KOPT-K1 (cell line): ENCODE results near the gene KCNH4.
"Not testable (repeated sequence)": the region's sequence is repeated elsewhere in the genome, so short reads cannot be mapped to it uniquely, and the experiment has no call there.

Experiments used
- H3K27ac ChIP-seq: fragments of 200-600 bp; sonication (generic); 2 replicates; pipeline ENCODE4 v1.5.1; 2016; ENCODE audit warnings: antibody characterized with exemption, mild to moderate bottlenecking, low read depth, low read length; ENCODE audit not compliant: poor library complexity, severe bottlenecking
- H3K36me3 ChIP-seq: fragments of 200-600 bp; sonication (generic); 2 replicates; pipeline ENCODE4 v1.5.1; 2017; ENCODE audit warnings: antibody characterized with exemption, mild to moderate bottlenecking, low read length, moderate library complexity; ENCODE audit not compliant: insufficient read depth
- H3K9me3 ChIP-seq: fragments of 200-600 bp; sonication (generic); 2 replicates; pipeline ENCODE4 v1.5.1; 2017; ENCODE audit warnings: antibody characterized with exemption, low read length, mild to moderate bottlenecking; ENCODE audit not compliant: insufficient read depth, poor library complexity, severe bottlenecking

The KCNH4 gene

GRCh38 chr17:42142371-42142896 is 38.5 kb downstream of the KCNH4 start:
- Histone ChIP-seq H3K9me3 (no peaks in the 10 kb centered on the region), H3K36me3 (peaks cover 73% of the 10 kb centered on the region), H3K27ac (no peak overlapping the region)

GRCh38 chr17:42141382-42141781 is 39.6 kb downstream of the KCNH4 start:
- Histone ChIP-seq H3K36me3 (peaks cover 71% of the 10 kb centered on the region), H3K9me3 (no peaks in the 10 kb centered on the region), H3K27ac (no peak overlapping the region)

- H3K27ac ChIP-seq, H3K9me3 ChIP-seq: not testable (repeated sequence)
- peaks cover 72% of the 10 kb centered on the region for H3K36me3 ChIP-seq
These were observed 40.3 kb downstream of the KCNH4 start for GRCh38 chr17:42140690-42141089.

GRCh38 chr17:42138749-42139492 is 42.0 kb downstream of the KCNH4 start:
- H3K9me3 ChIP-seq = no peaks in the 10 kb centered on the region
- H3K36me3 ChIP-seq = peaks cover 73% of the 10 kb centered on the region
- no peak overlapping the region for H3K27ac ChIP-seq

DNA sequence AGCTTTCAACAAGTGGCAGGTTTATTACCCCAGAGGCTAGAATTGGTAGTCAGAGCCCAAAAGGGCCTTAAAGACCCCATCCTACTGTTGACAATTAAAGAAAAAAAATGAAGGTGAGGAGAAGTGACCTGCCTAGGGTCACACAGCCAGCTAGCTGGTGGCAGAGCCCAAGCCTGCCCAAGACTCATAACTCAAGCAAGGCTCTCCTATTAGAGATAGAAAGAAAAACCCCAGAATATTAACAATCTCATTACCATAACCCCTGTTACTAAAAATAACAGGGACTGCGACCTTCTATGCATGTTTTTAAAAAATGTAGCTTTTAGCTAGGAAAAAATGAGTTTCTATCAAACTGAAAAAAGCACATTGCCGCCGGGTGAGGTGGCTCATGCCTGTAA is 44.3 kb downstream of the KCNH4 start:
- Histone ChIP-seq H3K36me3 (peaks cover 66% of the 10 kb centered on the region), H3K27ac (no peak overlapping the region)

GRCh38 chr17:42135664-42136653 is 45.0 kb downstream of the KCNH4 start:
- Histone ChIP-seq H3K27ac (no peak overlapping the region), H3K9me3 (no peaks in the 10 kb centered on the region), H3K36me3 (peaks cover 66% of the 10 kb centered on the region)

More for the DNA sequence above, 44.3 kb downstream of the KCNH4 start:
- H3K9me3 ChIP-seq = no peaks in the 10 kb centered on the region

- H3K36me3 ChIP-seq = peaks cover 69% of the 10 kb centered on the region
- no peak overlapping the region for H3K27ac ChIP-seq
- no peaks in the 10 kb centered on the region for H3K9me3 ChIP-seq
These were observed 45.8 kb downstream of the KCNH4 start for GRCh38 chr17:42135151-42135550.

DNA sequence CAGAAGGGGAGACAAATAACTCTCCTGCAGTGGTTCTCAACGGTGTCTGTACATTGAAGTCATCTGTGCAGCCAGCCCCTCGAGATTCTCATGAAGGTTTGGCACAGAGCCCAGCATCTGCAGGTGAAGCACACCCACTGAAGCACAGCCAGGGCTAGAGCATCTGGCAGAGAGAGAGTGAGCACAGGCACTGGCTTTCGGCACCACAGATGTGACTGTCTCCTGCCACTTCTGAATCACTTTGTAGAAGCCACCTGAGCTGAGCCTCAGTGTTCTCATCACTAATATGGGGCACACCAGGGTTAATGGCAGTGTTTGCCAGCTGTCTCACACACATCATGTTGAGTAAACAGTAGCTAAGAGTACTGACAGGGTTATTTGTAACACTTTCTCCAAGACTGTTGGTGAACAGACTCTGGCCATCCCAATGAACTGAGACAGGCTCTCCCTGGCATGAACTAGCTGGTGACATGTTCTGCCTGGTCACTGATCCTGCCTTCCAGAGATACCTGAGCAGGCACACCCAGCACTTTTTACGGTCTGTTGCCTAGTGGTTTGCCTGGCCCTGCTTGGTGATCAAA is 47.4 kb downstream of the KCNH4 start:
- peak overlapping the region; percentile 35 for H3K27ac ChIP-seq
- H3K9me3 ChIP-seq = no peaks in the 10 kb centered on the region
- peaks cover 74% of the 10 kb centered on the region for H3K36me3 ChIP-seq

GRCh38 chr17:42132941-42133340 is 48.0 kb downstream of the KCNH4 start:
- no peaks in the 10 kb centered on the region for H3K9me3 ChIP-seq
- peaks cover 75% of the 10 kb centered on the region for H3K36me3 ChIP-seq
- H3K27ac ChIP-seq = peak overlapping the region; percentile 35

DNA sequence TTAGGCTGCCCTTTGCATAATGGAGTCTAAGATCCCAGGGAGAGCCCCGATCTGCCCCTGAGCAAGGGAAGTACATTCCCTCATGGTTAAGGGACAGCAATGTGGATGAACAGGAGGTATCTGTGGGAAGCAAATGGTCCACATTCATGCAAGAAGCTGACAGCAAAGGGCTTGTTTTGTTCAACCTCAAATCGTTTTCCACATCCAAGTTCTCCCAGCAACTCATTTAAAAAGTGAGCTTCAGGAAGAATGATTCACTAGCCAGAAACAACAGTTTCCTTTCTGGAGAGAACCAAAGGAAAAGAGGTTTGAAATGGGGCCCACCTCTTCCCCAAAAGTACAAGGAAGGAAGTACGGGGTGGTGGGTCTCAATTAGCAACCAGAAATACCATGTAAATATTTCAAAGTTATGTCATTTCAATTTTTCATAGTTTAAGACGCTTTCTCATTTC is 48.9 kb downstream of the KCNH4 start:
- H3K9me3 ChIP-seq = no peaks in the 10 kb centered on the region
- H3K27ac ChIP-seq = no peak overlapping the region
- peaks cover 79% of the 10 kb centered on the region for H3K36me3 ChIP-seq

DNA sequence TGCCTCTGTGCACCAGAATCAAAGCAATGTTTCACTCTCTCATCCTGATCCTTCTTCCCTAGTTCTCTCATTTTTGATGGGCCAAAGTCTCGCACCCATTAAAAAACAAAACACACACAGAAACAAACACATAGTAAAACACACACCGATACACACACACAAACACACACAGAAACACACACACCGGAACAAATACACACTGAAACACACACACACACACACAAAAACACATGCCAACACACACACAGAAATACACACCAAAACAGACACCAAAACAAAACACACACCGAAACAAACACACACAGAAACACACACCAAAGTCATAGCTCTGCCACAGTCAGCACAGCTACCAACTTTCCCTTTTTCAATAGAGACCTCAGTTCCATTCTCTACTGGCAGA is 49.7 kb downstream of the KCNH4 start:
- Histone ChIP-seq H3K36me3 (peaks cover 79% of the 10 kb centered on the region), H3K27ac (no peak overlapping the region), H3K9me3 (no peaks in the 10 kb centered on the region)

- H3K27ac ChIP-seq = no peak overlapping the region
- peaks cover 79% of the 10 kb centered on the region for H3K36me3 ChIP-seq
- no peaks in the 10 kb centered on the region for H3K9me3 ChIP-seq
These were observed 50.5 kb downstream of the KCNH4 start for GRCh38 chr17:42130310-42130936.

DNA sequence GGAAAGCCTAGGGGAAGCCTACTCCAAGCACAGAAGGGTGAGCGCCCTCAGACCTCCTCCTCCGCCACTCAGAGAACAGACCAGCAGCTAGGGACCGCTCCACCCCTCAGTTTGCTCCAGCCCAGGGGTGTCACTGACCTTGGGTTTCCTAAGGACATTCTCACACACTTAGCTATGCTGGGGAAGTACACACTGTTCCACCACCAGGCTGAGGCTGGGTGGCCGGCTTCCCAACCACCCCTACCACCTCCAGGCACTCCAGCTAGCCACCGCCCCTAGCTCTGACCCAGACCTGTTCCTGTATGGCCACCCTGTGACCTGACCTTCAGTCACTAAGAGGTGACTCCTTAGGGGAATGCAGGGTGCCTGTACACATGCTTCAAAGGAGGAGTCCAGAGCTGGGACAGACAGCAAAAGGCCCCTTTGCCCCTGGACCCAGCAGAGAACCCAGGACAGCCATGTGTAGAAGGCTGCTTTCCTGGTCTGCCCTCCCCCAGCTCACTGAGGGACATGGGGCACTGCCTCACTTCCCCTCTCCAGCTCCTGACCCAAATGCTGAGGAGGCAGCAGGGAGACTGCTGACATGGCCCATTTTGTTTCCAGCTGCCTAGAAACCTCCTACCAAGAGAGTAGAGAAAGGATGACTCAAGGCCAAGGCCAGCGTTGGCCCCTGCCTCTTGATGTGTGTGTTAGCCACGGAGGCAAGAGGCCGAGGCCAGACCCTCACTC is 51.7 kb downstream of the KCNH4 start:
- H3K27ac ChIP-seq = no peak overlapping the region
- H3K9me3 ChIP-seq = no peaks in the 10 kb centered on the region
- peaks cover 84% of the 10 kb centered on the region for H3K36me3 ChIP-seq

DNA sequence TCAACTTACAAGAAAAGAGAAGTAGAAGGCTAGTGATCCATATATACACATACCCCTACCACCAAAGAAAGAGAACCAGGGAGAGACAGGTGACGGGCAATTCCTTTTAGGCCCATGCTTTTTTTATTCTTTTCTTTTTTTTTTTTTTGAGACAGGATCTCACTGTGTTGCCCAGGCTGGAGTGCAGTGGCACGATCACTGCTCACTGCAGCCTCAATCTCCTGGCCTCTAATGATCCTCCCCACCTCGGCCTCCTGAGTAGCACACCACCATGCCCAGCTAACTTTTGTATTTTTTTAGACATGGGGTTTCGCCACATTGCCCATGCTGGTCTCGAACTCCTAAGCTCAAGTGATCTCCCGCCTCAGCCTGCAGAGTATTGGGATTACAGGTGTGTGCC is 53.5 kb downstream of the KCNH4 start:
- peaks cover 92% of the 10 kb centered on the region for H3K36me3 ChIP-seq
- no peaks in the 10 kb centered on the region for H3K9me3 ChIP-seq
- H3K27ac ChIP-seq = no peak overlapping the region
